GM21447 (cell line): Measurements from ENCODE around the gene HSPA1A.
"Not testable (repeated sequence)": the region's sequence is repeated elsewhere in the genome, so short reads cannot be mapped to it uniquely, and the experiment has no call there.

Source experiments
- ATAC-seq: cut with Tn5 transposase; IDR thresholded peaks from one replicate; pipeline ENCODE4 v1.9.1; 2021; ENCODE audit not compliant: unreplicated experiment

The HSPA1A gene

GRCh38 chr6:31781244-31782125 lies 33.9 kb upstream of the HSPA1A start:
- ATAC-seq: no peak

DNA sequence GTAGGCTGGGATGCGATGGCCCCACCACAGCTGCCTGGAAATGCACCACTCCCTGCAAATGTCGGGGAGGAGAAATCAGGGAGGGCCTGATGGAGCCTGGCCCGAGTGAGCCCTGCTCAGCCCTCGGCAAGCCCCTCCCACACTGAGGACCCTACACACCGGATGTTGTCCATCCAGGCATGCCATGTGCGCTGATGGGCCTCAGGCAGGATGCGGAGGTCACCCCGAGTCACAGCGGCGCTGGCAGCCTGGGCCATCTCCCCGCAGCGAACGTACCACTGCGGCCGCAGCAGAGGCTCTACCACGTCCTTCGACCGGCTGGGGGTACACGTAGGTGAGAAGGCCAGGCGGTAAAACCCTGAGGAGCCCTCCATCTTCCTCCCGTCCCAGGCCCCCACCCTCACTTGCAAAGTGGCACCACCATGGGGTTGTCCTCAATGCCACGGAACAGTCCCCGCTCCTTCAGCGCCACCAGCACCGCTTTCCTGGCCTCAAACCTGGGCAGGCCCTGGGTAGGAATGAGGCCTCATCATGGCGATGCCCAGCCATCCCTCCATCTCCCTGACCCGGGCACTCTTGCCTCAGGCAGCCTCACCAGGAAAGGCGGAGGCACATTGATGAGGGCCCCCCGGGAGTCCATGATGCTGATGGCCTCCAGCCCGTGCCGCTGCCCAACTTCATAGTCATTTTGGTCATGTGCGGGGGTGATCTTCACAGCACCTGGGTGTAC lies 33.1 kb upstream of the HSPA1A start:
- ATAC-seq: no peak

GRCh38 chr6:31784098-31784925 lies 31.0 kb upstream of the HSPA1A start:
- no peak for ATAC-seq

DNA sequence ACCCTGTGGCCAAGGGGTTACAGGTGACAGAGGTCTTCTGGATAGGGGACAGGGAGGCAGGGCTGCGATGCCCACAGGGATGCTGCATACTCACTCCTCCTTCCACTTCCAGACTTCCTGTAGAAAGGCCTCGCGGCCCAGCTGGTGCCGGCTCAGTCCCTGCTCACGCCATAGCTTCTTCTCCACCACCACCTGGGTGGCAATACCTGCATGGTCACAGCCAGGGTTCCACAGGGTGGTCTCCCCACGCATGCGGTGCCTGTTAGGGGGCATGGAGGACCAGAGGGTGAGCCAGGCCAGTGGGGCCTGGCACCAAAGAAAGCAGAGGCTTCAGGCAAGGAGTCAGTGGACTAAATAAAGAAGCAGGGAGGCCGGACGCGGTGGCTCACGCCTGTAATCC lies 29.9 kb upstream of the HSPA1A start:
- ATAC-seq: no peak

GRCh38 chr6:31791324-31792089 lies 23.8 kb upstream of the HSPA1A start:
- ATAC-seq: no peak

GRCh38 chr6:31792090-31792374 lies 23.3 kb upstream of the HSPA1A start:
- ATAC-seq: no peak

DNA sequence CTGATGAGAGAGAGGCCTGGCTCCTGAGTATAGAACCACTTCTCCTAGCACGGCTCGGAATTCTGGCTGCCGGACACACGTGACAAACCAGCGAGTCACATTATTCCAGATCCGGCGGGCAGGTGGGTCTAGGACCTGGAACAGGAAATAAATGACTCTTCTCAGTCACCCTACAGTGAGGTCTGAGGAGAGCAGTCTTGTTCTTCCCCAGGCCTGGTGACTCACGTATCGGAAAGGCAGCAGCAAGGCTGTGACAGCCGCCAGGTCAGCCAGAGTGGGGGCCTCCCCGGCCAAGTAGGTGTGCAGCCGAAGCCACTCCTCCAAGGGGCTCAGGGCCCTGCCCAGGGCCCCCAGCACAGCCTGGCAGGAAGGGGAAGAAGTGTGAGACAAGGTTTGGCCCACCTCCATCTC lies 22.6 kb upstream of the HSPA1A start:
- no peak for ATAC-seq

DNA sequence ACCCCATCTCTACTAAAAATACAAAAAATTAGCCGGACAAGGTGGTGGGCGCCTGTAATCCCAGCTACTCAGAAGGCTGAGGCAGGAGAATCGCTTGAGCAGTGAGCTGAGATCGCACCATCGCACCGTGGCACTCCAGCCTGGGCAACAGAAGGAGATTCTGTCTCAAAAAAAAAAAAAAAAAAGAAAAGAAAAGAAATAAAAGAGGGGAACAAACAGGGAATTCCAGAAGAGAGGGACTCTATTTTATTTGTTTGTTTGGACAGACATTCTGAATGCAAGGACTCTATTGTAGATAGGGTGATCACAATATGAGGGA lies 21.5 kb upstream of the HSPA1A start:
- ATAC-seq: not testable (repeated sequence)

DNA sequence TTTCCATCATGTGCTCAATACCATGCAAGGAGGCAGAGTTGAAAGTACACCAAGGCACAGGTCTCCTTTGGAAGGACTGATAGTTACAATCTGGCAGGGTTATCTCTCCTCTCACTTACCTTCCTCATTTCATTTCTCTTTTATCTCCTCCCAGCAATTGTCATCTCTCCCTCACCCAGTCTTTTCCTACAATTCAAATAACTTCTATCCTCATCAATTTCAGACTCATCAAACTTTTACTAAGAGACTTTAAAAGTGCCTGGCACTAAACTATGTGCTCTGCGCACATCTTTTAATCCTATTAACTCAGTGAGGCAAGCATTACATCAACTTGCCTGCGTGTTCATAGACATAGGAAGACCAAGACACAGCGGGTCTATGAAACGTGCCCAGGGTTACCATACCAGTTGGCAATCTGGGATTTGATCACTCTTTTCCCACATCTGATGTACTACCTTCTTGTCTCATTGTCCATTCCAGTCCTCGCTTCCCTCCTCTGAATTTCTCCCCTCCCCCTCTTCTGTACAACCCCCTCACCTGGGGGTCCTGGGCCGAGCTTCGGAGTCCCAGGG lies 21.0 kb upstream of the HSPA1A start:
- no peak for ATAC-seq

DNA sequence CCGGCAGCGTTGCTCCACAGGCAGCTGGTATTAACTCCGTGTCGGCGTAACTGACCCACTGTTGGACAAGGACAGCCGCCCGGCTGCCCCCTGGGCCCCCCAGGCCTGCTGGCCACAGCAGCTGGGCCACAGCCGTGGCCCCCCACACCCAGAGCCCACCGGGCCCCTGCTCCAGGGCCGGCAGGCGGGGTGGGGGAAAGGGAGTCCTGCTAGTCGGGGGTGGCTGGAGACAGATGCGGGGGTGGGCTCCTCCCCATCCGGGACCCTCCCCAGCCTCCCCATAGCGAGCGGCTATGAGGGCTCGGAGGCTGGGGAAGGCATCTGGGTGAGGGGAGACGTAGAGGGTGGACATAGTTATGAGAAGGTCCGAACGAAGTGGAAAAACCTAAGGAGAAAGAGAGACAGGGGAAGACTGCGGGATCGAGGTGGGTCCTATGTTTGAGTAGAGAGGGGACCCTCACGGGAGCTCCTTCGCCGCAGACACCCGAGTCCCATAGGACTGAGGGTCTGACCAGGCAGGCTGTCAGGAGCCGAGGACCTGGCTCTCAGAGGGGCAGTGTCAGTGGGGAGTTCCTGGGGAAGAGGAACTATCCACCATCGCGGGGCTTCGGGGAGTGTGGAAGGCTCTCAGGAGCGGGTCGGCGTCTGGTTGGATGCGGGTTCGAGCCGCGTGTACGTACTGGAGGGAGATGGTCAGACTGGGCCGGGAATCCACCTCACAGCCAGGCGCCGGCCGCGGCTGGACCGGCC lies 20.3 kb upstream of the HSPA1A start:
- peak; percentile 24 for ATAC-seq

DNA sequence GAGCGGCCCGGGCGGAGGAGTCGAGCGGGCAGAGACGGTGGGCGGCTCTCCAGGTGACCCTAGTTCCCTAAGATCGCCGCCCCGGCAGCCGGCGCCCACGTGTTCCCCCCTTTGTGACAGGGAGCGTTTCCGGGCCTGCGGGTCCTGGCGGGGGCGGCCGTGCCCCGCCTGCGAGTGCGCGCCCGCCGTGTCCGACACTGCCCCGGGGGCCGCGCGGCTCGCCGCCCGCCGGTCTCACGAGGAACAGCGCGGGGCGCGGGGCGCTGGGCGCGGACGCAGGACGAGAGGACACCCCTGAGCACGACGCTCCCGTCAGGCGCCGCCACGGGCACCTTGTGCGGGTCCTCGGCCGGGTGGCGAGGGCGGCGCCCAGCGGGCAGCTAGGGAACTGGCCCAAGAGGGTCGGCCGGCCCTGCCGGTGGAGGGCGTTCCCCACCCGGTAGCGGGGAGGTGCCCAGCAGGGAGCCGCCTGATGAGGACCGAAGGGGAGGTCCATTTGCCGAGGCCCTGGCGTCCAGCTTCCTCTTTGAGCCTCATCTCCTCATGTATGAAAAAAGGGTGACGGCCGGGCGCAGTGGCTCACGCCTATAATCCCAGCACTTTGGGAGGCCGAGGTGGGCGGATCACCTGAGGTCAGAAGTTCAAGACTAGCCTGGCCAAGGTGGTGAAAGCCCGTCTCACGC lies 19.6 kb upstream of the HSPA1A start, which contains the start of gene VARS1:
TSS of gene VARS1 (minus strand) at position 137 of the 683 bp plus-strand sequence. CDS start 535 bp downstream, outside the sequence.
- ATAC-seq: peak; percentile 75

DNA sequence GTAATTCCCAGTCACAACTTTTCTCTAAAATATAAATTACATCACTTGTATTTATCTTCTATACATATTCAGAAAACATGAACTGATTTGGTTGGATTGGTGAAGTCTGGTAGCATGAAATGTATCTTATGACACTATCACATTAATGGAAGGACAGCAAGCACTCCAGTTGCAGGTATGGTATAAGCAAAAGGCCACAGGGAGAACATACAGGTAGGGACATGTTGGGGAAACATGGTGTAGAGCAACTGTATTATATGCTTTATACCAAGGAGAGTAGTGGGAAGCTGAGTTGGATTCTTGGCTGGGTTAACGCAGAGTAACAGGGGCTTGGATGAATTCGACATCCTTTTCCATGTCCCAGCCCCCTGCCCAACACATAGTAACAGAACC lies 18.4 kb upstream of the HSPA1A start:
- ATAC-seq: no peak

DNA sequence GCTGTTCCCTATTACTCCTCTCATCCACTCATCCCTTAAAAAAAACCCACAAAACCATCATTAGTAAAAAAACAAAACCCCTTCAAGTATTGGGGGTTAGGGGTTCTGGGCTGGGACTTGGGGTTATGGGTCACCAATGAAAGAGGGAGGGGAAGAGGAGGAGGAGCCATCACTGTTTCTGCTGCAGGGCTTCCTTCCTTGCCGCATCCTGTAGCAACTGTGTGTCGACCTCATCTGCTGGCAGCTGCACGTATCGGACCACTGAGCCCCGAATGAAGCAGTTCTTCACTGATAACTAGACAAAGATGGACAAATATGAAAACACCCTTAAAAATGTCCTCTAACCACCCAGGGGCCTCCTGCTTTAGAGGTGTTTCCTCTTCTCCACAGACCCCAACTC lies 17.8 kb upstream of the HSPA1A start:
- ATAC-seq: no peak

DNA sequence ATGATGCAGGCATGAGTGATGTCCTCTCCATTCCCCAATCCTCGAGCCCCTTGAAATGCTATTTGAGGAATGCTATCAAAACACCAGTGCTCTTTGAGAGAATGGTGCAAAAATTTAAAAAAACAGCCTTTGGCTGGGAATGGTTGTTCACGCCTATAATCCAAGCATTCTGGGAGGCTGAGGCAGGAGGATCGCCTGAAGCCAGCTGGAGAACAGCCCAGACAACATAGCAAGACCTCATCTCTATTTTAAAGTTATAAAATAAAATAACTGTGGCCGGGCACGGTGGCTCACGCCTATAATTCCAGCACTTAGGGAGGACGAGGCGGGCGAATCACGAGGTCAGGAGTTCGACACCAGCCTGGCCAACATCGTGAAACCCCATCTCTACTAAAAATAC lies 15.6 kb upstream of the HSPA1A start:
- no peak for ATAC-seq

DNA sequence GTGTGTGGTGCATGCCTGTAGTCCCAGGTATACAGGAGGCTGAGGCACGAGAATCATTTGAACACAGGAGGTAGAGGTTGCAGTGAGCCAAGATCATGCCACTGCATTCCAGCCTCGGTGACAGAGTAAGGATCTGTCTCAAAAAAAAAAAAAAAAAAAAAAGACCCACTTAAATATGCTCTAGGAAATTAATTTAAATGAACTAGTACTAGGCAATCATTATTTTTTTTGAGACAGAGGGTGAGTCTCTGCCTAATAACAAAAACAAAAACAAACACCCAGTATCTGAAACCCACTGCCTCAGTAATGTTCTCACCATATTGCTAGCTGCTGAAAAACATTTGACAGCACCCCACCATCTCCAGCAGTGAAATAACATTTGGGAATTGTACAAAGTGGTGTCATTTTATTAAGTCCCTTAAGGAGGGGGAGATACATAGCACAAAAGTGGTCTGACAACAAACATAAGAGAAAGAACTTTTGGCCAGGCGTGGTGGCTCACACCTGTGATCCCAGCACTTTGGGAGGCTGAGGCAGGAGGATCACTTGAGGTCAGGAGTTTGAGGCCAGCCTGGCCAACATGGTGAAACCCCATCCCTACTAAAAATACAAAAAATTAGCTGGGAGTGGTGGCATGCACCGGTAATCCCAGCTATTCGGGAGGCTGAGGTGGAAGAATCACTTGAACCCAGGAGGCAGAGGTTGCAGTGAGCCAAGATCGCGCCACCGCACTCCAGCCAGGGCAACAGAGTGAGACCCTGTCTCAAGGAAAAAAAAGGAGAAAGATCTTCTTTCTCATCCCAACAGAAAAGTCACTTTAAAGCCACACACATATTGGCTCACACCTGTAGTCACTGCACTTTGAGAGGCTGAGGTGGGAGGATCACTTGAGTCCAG lies 14.1 kb upstream of the HSPA1A start:
- not testable (repeated sequence) for ATAC-seq

- no peak for ATAC-seq
These were observed 9.3 kb upstream of the HSPA1A start for GRCh38 chr6:31805939-31806469.

DNA sequence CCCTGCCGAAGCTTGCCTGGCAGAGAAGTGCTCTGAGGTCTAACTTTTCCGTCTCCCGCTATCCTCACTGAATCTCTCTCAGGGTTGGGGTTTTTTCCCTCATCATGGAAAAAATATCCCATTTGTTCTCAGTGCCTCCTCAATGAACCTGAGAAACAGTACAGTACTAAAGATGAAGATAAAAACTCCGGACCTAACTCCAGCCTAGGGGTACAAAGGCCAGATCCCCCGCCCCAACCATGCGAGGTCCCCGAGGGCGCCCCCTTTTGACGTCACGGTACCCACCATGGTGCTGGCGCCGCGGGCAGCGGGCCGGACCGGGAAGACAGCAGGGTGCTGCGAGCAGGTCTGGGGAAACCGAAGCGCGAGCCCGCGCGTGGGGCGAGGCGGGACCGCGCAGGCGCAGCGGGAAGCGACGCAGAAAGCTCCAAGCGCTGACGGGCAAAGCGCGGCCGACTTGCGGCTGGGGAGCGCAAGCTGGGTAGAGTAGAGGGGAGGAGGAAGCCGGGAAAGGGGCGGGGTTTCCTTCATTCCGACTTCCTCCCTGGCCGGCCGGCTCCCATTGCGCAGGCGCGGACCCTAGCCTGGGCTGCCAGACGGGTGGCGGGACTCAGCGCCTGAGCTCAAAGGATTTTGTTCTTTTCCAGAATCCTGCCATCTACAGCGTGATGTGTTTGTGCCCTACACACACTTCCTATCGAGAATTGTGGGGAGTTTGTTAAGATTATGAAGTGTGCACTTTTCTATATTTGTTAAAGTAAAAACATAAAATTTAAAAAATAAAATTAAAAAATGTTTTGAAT lies 8.7 kb upstream of the HSPA1A start, which contains the start of gene LSM2:
TSS of gene LSM2 (minus strand) at position 497 of the 803 bp plus-strand sequence. CDS start at position 288, 209 bp downstream.
- ATAC-seq: peak; percentile 82
